GM19023 (cell line): ENCODE measurements around the gene TMEM72.

Source experiments
- ATAC-seq: cut with Tn5 transposase; IDR thresholded peaks from one replicate; pipeline ENCODE4 v1.9.1; 2021; ENCODE audit warnings: mild to moderate bottlenecking, moderate library complexity; ENCODE audit not compliant: unreplicated experiment

Gene TMEM72

DNA sequence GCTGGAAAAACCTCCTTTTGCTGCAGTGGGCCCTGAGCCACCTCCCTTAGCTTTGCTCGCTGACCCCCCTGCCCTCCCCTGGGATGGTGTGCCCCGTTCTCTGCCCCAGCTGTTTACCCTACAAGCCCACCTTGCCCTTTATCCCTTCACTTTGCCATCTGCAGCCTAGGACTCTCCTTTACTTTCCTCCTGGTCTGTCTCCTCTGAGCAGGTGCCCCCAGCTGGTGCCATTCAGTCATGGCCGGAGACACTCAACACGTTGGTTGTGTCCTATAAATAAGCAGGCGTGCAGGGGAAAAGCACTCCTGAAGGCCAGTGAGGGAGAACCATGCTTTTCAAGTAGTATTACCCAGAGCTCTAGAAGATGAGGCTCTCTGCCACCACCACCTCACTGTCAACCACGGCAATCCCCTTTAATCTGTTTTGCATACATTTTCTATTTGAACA is 54.5 kb downstream of the TMEM72 start:
- ATAC-seq, result peak; percentile 36

GRCh38 chr10:44966129-44966815 is 55.1 kb downstream of the TMEM72 start:
- ATAC-seq, result peak; percentile 25

GRCh38 chr10:44966816-44967509 is 55.8 kb downstream of the TMEM72 start:
- no peak for ATAC-seq

DNA sequence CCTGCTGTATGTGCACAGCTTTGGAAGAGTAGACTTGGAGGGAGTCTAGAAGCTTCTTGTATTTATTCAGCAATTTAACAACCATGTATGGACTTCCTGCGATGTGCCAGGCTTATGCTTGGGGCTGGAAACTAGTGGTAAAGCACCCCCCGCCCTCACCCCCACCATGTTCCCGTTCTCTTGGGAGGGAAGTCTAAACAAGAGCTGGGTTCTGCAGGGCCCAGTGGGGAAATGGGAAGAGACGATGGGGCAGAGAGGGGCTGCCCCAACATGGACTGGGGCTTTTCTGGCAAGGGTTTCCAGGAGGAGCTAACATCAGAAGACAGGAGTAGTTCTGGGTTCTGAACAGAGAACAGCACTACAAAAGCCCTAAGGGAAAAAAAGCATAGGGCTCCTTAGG is 56.5 kb downstream of the TMEM72 start:
- ATAC-seq, result no peak

- no peak for ATAC-seq
Observed at GRCh38 chr10:44968091-44968490, 57.0 kb downstream of the TMEM72 start.

DNA sequence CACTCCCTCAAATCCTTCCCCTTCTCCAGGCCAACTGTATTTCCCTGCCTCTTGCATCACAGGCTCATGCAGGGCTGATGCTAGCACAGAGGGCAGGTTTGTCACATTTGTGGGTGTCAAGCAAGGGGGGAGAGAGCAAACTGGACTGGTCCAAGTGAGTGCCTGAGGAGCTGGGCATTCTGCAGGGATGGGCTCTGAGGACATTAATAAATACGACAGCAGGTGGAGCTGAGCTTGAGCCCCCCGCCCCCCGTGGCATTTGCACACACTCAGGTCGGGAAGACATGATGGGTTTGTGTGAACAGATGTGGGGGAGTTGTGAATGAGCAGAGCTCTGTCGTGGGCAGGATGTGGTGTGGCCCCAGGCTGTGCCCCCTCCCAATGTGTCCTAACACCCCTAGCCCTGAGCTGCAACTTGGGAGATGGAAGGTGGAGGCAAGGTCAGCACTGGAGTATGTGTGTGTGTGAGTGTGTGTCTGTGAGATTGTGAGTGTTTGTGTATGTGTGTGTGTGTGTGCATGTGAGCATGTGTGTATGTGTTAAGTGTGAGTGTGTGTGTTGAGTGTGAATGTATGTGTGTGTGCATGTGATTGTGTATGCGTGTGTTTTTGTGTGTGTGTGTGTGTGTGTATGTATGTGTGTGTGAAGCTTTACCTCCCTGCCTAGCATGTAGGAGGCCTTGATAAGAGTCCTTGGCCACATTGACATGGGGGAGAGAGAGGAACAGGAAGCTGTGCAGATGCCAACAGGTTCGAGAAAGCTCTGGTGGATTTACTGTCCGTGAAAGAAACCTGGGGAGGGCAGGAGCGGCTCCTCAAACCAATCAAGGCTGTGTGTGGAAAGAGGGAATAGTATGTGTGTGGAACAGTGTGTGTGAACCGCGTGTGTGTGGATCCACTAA is 57.6 kb downstream of the TMEM72 start:
- ATAC-seq, result no peak

DNA sequence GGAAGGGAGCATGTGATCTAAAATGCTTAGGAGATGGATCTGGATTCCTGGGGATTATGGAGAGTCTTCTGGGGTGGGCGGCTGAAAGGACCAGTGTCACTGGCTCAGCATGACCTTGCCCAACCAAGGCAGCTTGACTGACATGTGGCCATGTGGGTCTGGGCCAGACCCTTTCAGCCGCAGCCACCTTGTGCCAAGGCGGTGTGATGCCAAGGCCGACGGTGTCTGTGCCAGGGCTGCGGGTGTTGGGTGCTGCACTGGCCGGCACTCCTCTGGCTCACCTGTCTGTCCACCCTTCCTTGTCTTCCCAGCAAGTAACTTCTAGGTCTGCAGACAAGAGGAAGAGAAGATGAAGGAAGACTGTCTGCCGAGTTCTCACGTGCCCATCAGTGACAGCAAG is 58.7 kb downstream of the TMEM72 start:
- no peak for ATAC-seq

DNA sequence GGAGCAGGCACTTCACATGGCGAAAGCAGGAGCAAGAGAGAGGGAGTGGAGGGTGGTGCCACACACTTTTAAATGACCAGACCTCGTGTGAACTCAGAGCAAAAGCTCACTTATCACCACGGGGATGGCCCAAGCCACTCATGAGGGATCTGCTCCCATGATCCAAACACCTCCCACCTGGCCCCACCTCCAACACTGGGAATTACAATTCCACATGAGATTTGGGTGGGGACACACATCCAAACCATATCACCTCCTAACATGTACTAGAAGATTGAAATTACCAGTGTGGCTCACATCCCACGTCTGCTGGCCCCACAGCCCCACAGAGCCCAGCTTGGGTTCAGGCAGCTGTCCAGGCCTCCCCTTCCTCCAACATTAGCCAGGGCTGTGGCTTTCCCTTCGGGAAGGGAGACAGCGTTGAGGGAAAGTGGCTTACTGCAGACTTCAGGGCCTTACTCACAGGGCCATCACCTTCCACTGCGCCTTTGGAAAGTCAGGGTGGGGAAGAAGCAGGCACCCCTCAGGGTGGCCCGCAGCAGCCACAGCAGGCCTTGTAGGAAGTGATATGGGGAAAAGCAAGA is 59.8 kb downstream of the TMEM72 start:
- ATAC-seq, result no peak

DNA sequence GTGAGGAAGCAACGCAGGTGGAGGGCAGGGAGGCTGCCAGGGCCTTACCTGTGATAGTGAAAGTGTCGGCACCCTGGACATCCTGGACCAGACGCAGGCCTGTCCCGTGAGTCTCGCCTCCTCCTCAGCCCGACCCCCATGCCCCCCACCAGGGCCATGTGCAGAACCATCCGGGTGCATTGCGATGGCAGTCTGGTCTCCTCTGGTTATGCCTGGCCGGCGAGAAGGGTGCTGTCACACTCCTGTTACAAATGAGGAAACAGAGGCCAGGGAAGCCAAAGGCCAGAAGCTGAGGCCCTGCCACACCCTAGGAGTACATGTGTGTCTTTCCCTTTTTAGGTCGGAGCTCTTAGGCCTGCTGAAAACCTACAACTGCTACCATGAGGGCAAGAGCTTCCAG is 60.3 kb downstream of the TMEM72 start:
- ATAC-seq, result no peak

GRCh38 chr10:44971935-44972757 is 61.0 kb downstream of the TMEM72 start:
- ATAC-seq, result no peak

- ATAC-seq, result no peak
Observed at GRCh38 chr10:44972874-44973306, 61.8 kb downstream of the TMEM72 start.

DNA sequence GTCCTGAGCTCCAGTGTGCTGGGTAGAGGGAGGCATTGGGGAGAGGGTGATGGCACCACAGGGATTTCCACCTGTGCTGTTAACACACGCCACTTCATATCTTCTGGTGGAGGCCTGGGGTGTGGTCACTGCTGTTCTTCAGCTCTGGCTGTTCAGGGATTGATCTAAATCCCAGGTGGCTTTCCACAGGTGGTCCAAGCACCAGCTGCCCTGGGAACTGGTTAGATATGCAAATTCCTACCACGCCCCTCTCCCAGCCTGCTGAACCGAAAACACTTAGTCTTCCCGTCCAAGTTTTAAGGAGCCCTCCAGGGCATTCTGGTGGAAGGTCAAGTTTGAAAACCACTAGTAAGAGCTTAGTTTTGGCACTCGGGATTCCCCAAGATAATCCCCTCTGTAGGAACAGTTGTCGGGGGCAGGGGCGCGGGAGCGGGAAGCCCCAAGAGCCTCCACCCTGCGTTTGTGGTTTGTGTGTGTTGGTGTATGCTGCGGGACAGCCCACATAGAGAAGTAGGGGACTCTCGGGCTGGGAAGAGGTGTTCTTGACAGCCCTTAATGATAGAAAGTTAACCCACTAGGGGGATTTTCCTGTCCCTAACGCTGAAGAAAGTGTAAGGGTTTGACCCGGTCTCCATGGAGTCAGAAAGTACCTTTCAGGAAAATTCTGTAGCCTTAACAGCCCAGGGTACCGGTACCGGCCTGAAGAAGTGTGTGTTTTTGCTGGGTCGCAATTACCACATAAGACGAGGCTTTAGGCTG is 62.4 kb downstream of the TMEM72 start:
- ATAC-seq, result peak; percentile 22

DNA sequence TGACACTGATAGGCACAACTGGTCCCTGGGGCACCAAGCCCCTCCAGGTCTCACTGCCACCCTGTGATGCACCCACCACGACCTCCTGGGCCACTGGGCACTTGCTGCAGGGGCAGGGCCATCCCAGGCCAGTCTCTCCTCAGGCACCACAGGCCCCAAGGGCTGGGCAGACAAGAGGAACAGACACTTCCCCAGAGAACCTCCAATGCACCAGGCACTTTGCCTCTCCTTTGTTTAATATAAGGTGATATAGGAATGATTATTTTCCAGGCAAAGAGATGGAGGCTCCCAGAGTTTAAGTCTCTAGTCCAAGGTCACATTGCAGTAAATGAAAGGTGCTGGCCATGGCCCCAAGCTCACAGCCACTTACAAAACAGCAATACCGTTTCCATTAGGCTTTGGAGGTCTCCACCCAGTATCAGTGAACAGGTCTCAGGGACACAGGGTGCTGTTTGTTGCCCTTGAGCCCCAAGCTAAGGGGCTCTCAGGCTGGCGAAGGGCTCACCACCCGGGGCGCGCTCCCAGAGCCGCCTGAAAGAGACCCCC is 63.0 kb downstream of the TMEM72 start:
- ATAC-seq, result no peak

- peak; percentile 68 for ATAC-seq
Observed at GRCh38 chr10:44974628-44975430, 63.7 kb downstream of the TMEM72 start.

DNA sequence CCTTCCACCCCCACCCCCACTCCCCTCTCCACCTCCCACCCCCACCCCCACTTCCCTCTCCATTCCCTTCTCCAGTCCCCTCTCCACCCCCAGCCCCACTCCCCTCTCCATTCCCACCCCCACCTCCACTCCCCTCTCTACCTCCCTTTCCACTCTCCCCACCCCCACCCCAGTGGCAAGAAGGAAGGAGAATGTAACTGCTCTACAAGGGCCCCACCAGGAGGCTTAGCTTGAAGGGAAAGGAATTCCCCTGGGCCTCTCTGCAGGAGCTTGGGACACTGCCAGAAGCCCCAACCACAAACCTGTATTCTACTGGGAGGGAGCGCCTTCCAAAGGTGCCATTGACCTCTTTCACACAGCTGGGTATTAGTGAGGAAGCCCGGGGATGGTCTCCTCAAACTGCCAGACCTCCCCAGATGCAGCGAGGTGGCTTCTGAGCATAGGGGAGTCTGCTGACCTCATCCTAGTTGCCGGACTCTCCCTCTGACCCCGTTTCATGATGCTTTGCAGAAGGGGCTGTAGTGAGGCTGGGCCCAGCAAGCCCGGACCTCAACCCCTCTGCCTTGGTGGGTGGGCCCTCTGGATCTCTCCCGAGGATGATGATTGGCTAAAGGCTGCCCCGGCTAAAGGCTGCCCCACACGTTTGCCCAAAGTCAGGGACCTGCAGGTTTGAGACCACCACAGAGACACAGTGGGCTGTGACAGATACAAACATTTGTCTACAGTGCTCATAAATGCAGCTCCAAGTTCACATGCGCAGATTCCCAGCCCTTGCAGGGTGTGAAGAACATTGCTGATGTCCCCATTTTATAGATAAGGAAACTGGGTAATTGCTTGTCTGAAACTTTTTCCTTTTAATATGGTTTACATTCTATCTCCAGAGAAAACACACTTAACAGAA is 64.5 kb downstream of the TMEM72 start:
- ATAC-seq, result no peak

DNA sequence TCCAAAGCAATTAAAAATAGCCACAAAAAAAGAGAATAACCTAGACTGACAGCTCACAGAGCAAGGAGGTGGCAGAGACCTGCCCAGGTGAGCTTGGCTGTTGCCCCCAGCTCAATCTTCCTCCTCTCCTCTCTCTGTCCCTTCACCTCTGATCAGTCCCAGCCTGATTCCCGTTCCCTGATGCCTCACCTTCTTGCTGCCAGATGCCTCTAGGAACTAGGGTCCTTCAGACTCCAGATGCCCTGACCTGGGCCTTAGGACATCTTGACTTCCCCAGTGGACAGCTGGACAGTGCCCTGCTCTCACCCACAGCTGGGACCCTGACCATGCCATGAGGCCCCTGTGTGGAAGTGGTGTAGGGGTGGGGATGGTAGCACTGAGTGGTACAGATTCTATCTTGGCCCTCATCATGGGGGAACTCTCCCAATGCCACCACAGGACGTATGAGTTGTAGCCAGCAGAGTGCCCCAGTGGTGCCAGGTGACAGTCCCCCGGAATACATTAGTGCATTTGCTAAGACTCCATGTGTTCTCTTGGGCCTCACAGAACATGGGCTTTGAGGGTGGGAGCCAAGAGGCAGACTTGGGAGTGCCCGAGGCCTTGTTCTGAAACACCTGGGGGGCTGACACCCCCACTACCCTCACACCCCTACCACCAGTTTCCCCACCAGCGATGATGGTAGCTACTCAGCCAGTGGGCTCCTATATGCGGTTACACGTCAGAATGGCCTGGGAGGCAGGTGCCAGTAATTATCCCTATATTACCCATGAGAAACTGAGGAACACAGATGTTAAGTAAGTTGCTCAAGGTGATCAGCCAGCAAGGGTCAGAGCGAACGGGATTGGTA is 65.4 kb downstream of the TMEM72 start:
- ATAC-seq, result no peak
